T-helper 17 cell (primary cell): Measurements from ENCODE around the gene PRKCE. TPM values are rescaled to one million over a fixed set of nuclear protein-coding genes. Genes with fewer than 3 reads are reported as not detected.

Experiments
- ATAC-seq: fragments of 150-1000 bp; cut with Tn5 transposase; 2 replicates; pipeline ENCODE4 v1.10.0; 2021; ENCODE audit warnings: mild to moderate bottlenecking, moderate library complexity
- DNase-seq, 3 donors: peaks; one replicate each; pipeline versions ENCODE4 v3.0.0 to v3.0.0-alpha.2; 2020 to 2021
- H3K9me3 ChIP-seq: one replicate; pipeline ENCODE4 v1.7.0; 2013; ENCODE audit warnings: low read length, mild to moderate bottlenecking; ENCODE audit not compliant: control insufficient read depth, poor library complexity, severe bottlenecking
- H3K27ac Mint-ChIP-seq: one replicate; pipeline ENCODE4 v1.8.0; 2022; ENCODE audit warnings: mild to moderate bottlenecking, moderate library complexity, mixed read lengths
- H3K27me3 Mint-ChIP-seq: one replicate; pipeline ENCODE4 v1.8.0; 2022; ENCODE audit warnings: mixed read lengths
- H3K36me3 Mint-ChIP-seq: one replicate; pipeline ENCODE4 v1.8.0; 2022; ENCODE audit warnings: low read depth, mixed read lengths
- H3K4me1 Mint-ChIP-seq: one replicate; pipeline ENCODE4 v1.8.0; 2022; ENCODE audit warnings: mild to moderate bottlenecking, mixed read lengths
- H3K4me3 Mint-ChIP-seq: one replicate; pipeline ENCODE4 v1.8.0; 2022; ENCODE audit warnings: mild to moderate bottlenecking, moderate library complexity, mixed read lengths
- total RNA-seq, 4 donors: library from RNA in 2 of 4; stranded (reverse) in 2 of 4; gene quantifications; one replicate each; pipeline ENCODE4 v1.2.3 and lab custom pipeline; 2022 to 2026

The PRKCE gene
- total RNA-seq, 2 donors from 2014 or later = 17.6 to 23.7 TPM

GRCh38 chr2:45946023-45946422 lies 294.5 kb downstream of the PRKCE start:
- H3K4me3 Mint-ChIP-seq = no peak overlapping the region
- no peaks in the 10 kb centered on the region for H3K27me3 Mint-ChIP-seq

GRCh38 chr2:45950606-45951005 lies 299.1 kb downstream of the PRKCE start:
- Mint-ChIP-seq H3K27ac (no peak overlapping the region), H3K27me3 (no peaks in the 10 kb centered on the region), H3K4me3 (no peak overlapping the region), H3K4me1 (peaks cover 4% of the 10 kb centered on the region), H3K36me3 (no peaks in the 10 kb centered on the region)
- ATAC-seq = no peak
- H3K9me3 ChIP-seq = no peaks in the 10 kb centered on the region
- no peak for DNase-seq

More at GRCh38 chr2:45946023-45946422, 294.5 kb downstream of the PRKCE start:
- Mint-ChIP-seq H3K27ac (no peak overlapping the region), H3K4me1 (peaks cover 9% of the 10 kb centered on the region), H3K36me3 (no peaks in the 10 kb centered on the region)
- H3K9me3 ChIP-seq = no peaks in the 10 kb centered on the region
- DNase-seq = no peak
- ATAC-seq = no peak

GRCh38 chr2:45951025-45951727 lies 299.7 kb downstream of the PRKCE start:
- no peak overlapping the region for H3K27ac Mint-ChIP-seq
- no peaks in the 10 kb centered on the region for H3K36me3 Mint-ChIP-seq
- H3K4me3 Mint-ChIP-seq = no peak overlapping the region
- peaks cover 4% of the 10 kb centered on the region for H3K4me1 Mint-ChIP-seq
- H3K27me3 Mint-ChIP-seq = no peaks in the 10 kb centered on the region
- no peak for DNase-seq
- H3K9me3 ChIP-seq = no peaks in the 10 kb centered on the region
- ATAC-seq = no peak

- DNase-seq = no peak
- H3K36me3 Mint-ChIP-seq = no peaks in the 10 kb centered on the region
- H3K4me1 Mint-ChIP-seq = peaks cover 2% of the 10 kb centered on the region
- no peaks in the 10 kb centered on the region for H3K27me3 Mint-ChIP-seq
- no peak overlapping the region for H3K27ac Mint-ChIP-seq
- H3K4me3 Mint-ChIP-seq = no peak overlapping the region
- ATAC-seq = no peak
- no peaks in the 10 kb centered on the region for H3K9me3 ChIP-seq
Observed at GRCh38 chr2:45952591-45952990, 301.1 kb downstream of the PRKCE start.

GRCh38 chr2:45953376-45954027 lies 302.0 kb downstream of the PRKCE start:
- peaks cover 2% of the 10 kb centered on the region for H3K4me1 Mint-ChIP-seq
- ATAC-seq (no peak), DNase-seq (no peak)
- no peaks in the 10 kb centered on the region for H3K9me3 ChIP-seq
- H3K4me3 Mint-ChIP-seq = no peak overlapping the region
- no peaks in the 10 kb centered on the region for H3K27me3 Mint-ChIP-seq
- no peaks in the 10 kb centered on the region for H3K36me3 Mint-ChIP-seq
- peak overlapping the region; percentile 32 for H3K27ac Mint-ChIP-seq

GRCh38 chr2:45954233-45954850 lies 302.9 kb downstream of the PRKCE start:
- Mint-ChIP-seq H3K4me3 (no peak overlapping the region), H3K4me1 (peaks cover 2% of the 10 kb centered on the region), H3K27ac (no peak overlapping the region), H3K36me3 (no peaks in the 10 kb centered on the region), H3K27me3 (no peaks in the 10 kb centered on the region)
- H3K9me3 ChIP-seq = no peaks in the 10 kb centered on the region
- DNase-seq (no peak), ATAC-seq (no peak)

- H3K27ac Mint-ChIP-seq = no peak overlapping the region
- no peaks in the 10 kb centered on the region for H3K36me3 Mint-ChIP-seq
- H3K4me3 Mint-ChIP-seq = no peak overlapping the region
- H3K27me3 Mint-ChIP-seq = no peaks in the 10 kb centered on the region
- no peak for DNase-seq
- H3K9me3 ChIP-seq = no peaks in the 10 kb centered on the region
- peaks cover 6% of the 10 kb centered on the region for H3K4me1 Mint-ChIP-seq
- no peak for ATAC-seq
Observed at GRCh38 chr2:45957533-45958227, 306.2 kb downstream of the PRKCE start.

- peaks cover 2% of the 10 kb centered on the region for H3K36me3 Mint-ChIP-seq
- DNase-seq = no peak
- no peaks in the 10 kb centered on the region for H3K27me3 Mint-ChIP-seq
- peaks cover 16% of the 10 kb centered on the region for H3K4me1 Mint-ChIP-seq
- no peak overlapping the region for H3K4me3 Mint-ChIP-seq
- no peaks in the 10 kb centered on the region for H3K9me3 ChIP-seq
- H3K27ac Mint-ChIP-seq = no peak overlapping the region
- ATAC-seq = no peak
Observed at GRCh38 chr2:45960057-45960863, 308.8 kb downstream of the PRKCE start.

- ATAC-seq = no peak
- H3K4me1 Mint-ChIP-seq = peaks cover 16% of the 10 kb centered on the region
- H3K27ac Mint-ChIP-seq = no peak overlapping the region
Observed at GRCh38 chr2:45962177-45962921, 310.9 kb downstream of the PRKCE start.

GRCh38 chr2:45963816-45964215 lies 312.3 kb downstream of the PRKCE start:
- peaks cover 2% of the 10 kb centered on the region for H3K36me3 Mint-ChIP-seq
- no peak overlapping the region for H3K4me3 Mint-ChIP-seq
- no peaks in the 10 kb centered on the region for H3K27me3 Mint-ChIP-seq
- DNase-seq (no peak), ATAC-seq (no peak)
- H3K4me1 Mint-ChIP-seq = peaks cover 16% of the 10 kb centered on the region
- H3K27ac Mint-ChIP-seq = no peak overlapping the region
- H3K9me3 ChIP-seq = no peaks in the 10 kb centered on the region

More at GRCh38 chr2:45962177-45962921, 310.9 kb downstream of the PRKCE start:
- DNase-seq = no peak
- H3K36me3 Mint-ChIP-seq = peaks cover 2% of the 10 kb centered on the region
- H3K9me3 ChIP-seq = no peaks in the 10 kb centered on the region
- no peaks in the 10 kb centered on the region for H3K27me3 Mint-ChIP-seq
- no peak overlapping the region for H3K4me3 Mint-ChIP-seq

GRCh38 chr2:45964223-45964841 lies 312.9 kb downstream of the PRKCE start:
- DNase-seq = no peak
- no peak overlapping the region for H3K4me3 Mint-ChIP-seq
- no peak for ATAC-seq
- no peaks in the 10 kb centered on the region for H3K27me3 Mint-ChIP-seq
- peaks cover 2% of the 10 kb centered on the region for H3K36me3 Mint-ChIP-seq
- peaks cover 15% of the 10 kb centered on the region for H3K4me1 Mint-ChIP-seq
- no peaks in the 10 kb centered on the region for H3K9me3 ChIP-seq
- no peak overlapping the region for H3K27ac Mint-ChIP-seq

- H3K4me1 Mint-ChIP-seq = peaks cover 13% of the 10 kb centered on the region
- no peak overlapping the region for H3K4me3 Mint-ChIP-seq
- no peaks in the 10 kb centered on the region for H3K27me3 Mint-ChIP-seq
- no peak for DNase-seq
- peaks cover 2% of the 10 kb centered on the region for H3K36me3 Mint-ChIP-seq
- H3K9me3 ChIP-seq = no peaks in the 10 kb centered on the region
- ATAC-seq = no peak
- no peak overlapping the region for H3K27ac Mint-ChIP-seq
Observed at GRCh38 chr2:45964906-45965305, 313.4 kb downstream of the PRKCE start.
